Smooth muscle cell (in vitro differentiated cells): ENCODE measurements around the gene TMEM236. TPM values are rescaled to one million over a fixed set of nuclear protein-coding genes. Genes with fewer than 3 reads are reported as not detected.

Experiments used
- DNase-seq: peaks from one replicate; lab custom pipeline; 2025; ENCODE audit not compliant: unreplicated experiment; lab: John Stamatoyannopoulos, UW
- H2AFZ ChIP-seq: fragments of 200-600 bp; sonication (generic); 2 replicates; pipeline ENCODE4 v1.6.0; 2016; ENCODE audit warnings: antibody characterized with exemption, low read depth, mild to moderate bottlenecking
- H3F3A ChIP-seq: fragments of 200-600 bp; sonication (generic); 2 replicates; pipeline ENCODE4 v1.6.0; 2017; ENCODE audit warnings: antibody characterized with exemption, low read depth
- H3K27ac ChIP-seq: fragments of 200-600 bp; sonication (generic); 2 replicates; pipeline ENCODE4 v1.5.1; 2016; ENCODE audit warnings: low read depth, mild to moderate bottlenecking
- H3K27me3 ChIP-seq: fragments of 200-600 bp; sonication (generic); 2 replicates; pipeline ENCODE4 v1.6.1; 2016; ENCODE audit warnings: low read depth, mild to moderate bottlenecking
- H3K36me3 ChIP-seq: fragments of 200-600 bp; sonication (generic); 2 replicates; pipeline ENCODE4 v1.5.1; 2016; ENCODE audit warnings: low read depth
- H3K4me1 ChIP-seq: fragments of 200-600 bp; sonication (generic); 2 replicates; pipeline ENCODE4 v1.5.1; 2016; ENCODE audit warnings: low read depth
- H3K4me2 ChIP-seq: fragments of 200-600 bp; sonication (generic); 2 replicates; pipeline ENCODE4 v1.6.0; 2016; ENCODE audit warnings: mild to moderate bottlenecking
- H3K4me3 ChIP-seq: fragments of 200-600 bp; sonication (generic); 2 replicates; pipeline ENCODE4 v1.5.1; 2016; ENCODE audit warnings: mild to moderate bottlenecking
- H3K79me2 ChIP-seq: fragments of 200-600 bp; sonication (generic); 2 replicates; pipeline ENCODE4 v1.6.0; 2016; ENCODE audit warnings: low read depth, mild to moderate bottlenecking
- H3K9ac ChIP-seq: fragments of 200-600 bp; sonication (generic); 2 replicates; pipeline ENCODE4 v1.6.0; 2016; ENCODE audit warnings: low read depth
- H3K9me3 ChIP-seq: fragments of 200-600 bp; sonication (generic); replicated peaks from 2 replicates; pipeline ENCODE4 v1.5.1; 2016; ENCODE audit warnings: low read depth
- H4K20me1 ChIP-seq: fragments of 200-600 bp; sonication (generic); 2 replicates; pipeline ENCODE4 v1.6.0; 2016; ENCODE audit warnings: low read depth
- WGBS: methylation state at CpG from one replicate; pipeline ENCODE4 v1.1.7; 2016; ENCODE audit warnings: low lambda C conversion rate; 5-methylcytosine and 5-hydroxymethylcytosine counted together
- polyA plus RNA-seq: library from polyadenylated mRNA; unstranded; fragments of >200 nt; fragmentation: Nextera tagmentation; extraction: Ambion mirVana; gene quantifications from 2 replicates; pipeline ENCODE4 v1.2.1, GENCODE V29; 2016
- total RNA-seq: library from RNA; depleted of rRNA; stranded (reverse); fragments of >200 nt; gene quantifications from 2 replicates; pipeline ENCODE4 v1.2.3, GENCODE V29; 2014
- TF ChIP-seq, protein P1 (sequence below): fragments of 200-600 bp; sonication (generic); IDR thresholded peaks from 2 replicates; pipeline ENCODE4 v1.5.1; 2017; ENCODE audit warnings: borderline replicate concordance, mild to moderate bottlenecking, antibody characterized with exemption; ENCODE audit not compliant: insufficient read depth, poor library complexity, severe bottlenecking

TMEM236 gene
- total and polyA plus RNA-seq, 2 experiments from 2014 or later, result 0.09 TPM; not detected in 1

DNA sequence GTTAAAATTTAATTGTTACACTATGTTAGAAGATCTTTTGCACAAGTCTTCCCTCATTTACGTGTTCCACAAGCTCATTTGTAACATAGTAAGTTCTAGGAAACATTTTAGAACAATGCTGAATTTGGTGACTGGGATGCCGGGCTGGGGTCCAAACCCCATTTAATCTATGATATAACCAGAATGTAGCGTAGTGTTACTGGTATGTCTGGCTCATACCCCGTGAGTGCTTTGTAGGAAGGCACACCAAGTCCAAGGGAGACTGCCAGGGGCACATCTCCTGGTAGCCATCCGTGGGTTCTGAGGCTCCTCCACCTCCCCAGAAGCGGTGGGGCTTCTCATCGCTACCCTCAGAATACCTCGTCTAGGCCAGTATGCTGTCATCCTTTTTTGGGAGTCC, 21.3 kb upstream of the TMEM236 start:
- H3K27me3 ChIP-seq, result no peaks in the 10 kb centered on the region
- H3K79me2 ChIP-seq, result no peaks in the 10 kb centered on the region
- DNase-seq, result no peak
- no peaks in the 10 kb centered on the region for H3K4me1 ChIP-seq
- WGBS, result 95% methylated on average over 8 of the region's 8 CpGs
- no peak overlapping the region for H3K4me2 ChIP-seq
- H3K4me3 ChIP-seq, result no peak overlapping the region
- H2AFZ ChIP-seq, result no peak overlapping the region
- no peaks in the 10 kb centered on the region for H3K9me3 ChIP-seq
- H4K20me1 ChIP-seq, result no peaks in the 10 kb centered on the region
- H3K9ac ChIP-seq, result no peak overlapping the region
- no peak overlapping the region for H3K27ac ChIP-seq
- TF ChIP-seq, protein P1, sequence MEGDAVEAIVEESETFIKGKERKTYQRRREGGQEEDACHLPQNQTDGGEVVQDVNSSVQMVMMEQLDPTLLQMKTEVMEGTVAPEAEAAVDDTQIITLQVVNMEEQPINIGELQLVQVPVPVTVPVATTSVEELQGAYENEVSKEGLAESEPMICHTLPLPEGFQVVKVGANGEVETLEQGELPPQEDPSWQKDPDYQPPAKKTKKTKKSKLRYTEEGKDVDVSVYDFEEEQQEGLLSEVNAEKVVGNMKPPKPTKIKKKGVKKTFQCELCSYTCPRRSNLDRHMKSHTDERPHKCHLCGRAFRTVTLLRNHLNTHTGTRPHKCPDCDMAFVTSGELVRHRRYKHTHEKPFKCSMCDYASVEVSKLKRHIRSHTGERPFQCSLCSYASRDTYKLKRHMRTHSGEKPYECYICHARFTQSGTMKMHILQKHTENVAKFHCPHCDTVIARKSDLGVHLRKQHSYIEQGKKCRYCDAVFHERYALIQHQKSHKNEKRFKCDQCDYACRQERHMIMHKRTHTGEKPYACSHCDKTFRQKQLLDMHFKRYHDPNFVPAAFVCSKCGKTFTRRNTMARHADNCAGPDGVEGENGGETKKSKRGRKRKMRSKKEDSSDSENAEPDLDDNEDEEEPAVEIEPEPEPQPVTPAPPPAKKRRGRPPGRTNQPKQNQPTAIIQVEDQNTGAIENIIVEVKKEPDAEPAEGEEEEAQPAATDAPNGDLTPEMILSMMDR, result no peak
- no peaks in the 10 kb centered on the region for H3K36me3 ChIP-seq
- H3F3A ChIP-seq, result no peaks in the 10 kb centered on the region

DNA sequence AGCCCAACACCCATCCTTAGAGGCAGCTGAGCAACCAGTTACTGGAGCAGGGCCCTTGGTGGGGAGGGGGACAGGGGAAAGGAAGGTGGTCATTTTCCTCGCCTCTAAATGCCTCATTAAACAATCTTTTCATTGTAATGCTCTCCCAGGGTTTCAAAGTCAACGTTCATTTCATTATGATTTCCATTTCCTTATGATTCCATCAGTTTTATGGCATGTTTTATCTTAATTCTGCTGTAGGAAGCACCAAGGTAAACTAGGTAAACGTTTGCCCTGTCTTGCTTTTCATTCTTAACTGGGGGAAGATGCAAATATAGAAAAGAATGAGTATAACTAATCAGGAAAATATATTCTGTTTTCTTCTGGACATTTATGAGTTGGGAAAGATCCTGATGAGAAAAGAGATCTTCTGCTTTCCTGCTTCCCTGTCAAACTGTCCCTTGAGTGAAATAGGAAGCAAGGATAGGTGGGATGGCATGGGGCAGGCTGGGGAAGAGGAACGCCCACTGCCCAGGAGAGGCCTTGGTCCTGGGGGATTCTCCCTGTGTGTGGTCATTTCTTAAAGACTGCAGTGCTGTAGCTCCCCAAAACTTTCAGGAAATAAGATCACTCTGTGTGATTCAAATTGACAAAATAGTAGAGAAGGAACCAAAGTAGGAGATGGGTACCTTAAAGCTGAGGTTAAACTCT, 20.5 kb upstream of the TMEM236 start:
- H3K4me2 ChIP-seq, result no peak overlapping the region
- H3K9ac ChIP-seq, result no peak overlapping the region
- WGBS, result 92% methylated on average over 4 of the region's 4 CpGs
- DNase-seq, result no peak
- no peaks in the 10 kb centered on the region for H4K20me1 ChIP-seq
- H3F3A ChIP-seq, result no peaks in the 10 kb centered on the region
- H3K27ac ChIP-seq, result no peak overlapping the region
- no peaks in the 10 kb centered on the region for H3K4me1 ChIP-seq
- H3K36me3 ChIP-seq, result no peaks in the 10 kb centered on the region
- H3K79me2 ChIP-seq, result no peaks in the 10 kb centered on the region
- no peaks in the 10 kb centered on the region for H3K27me3 ChIP-seq
- H3K4me3 ChIP-seq, result no peak overlapping the region
- TF ChIP-seq, protein P1, result no peak
- no peaks in the 10 kb centered on the region for H3K9me3 ChIP-seq
- no peak overlapping the region for H2AFZ ChIP-seq

DNA sequence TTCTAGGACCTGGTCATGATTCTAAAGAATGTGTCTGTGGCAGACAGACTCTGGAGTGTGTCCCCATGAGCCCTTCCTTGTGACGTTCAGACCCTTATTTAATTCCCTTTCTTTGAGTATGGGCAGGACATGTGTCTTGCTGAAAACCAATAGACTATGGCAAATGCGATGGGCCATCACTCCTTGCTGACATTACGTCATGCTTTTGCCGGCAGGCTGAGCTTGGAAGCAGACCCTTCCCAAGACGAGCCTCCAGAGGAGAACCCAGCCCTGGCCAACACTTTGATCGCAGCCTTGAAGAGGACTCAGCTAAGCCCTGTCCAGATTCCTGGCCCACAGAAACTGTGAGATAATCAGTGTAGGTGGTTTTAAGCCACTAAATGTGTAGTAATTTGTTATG, 18.4 kb upstream of the TMEM236 start:
- 90% methylated on average over 6 of the region's 6 CpGs for whole genome bisulfite sequencing
- no peak for DNase-seq

More for the DNA sequence above, 18.4 kb upstream of the TMEM236 start:
- no peaks in the 10 kb centered on the region for H4K20me1 ChIP-seq
- no peak overlapping the region for H3K9ac ChIP-seq
- H2AFZ ChIP-seq, result no peak overlapping the region
- H3K4me2 ChIP-seq, result no peak overlapping the region
- no peak overlapping the region for H3K27ac ChIP-seq
- H3K4me3 ChIP-seq, result no peak overlapping the region
- no peaks in the 10 kb centered on the region for H3K27me3 ChIP-seq
- no peaks in the 10 kb centered on the region for H3F3A ChIP-seq
- no peaks in the 10 kb centered on the region for H3K4me1 ChIP-seq
- H3K9me3 ChIP-seq, result no peaks in the 10 kb centered on the region
- TF ChIP-seq, protein P1, result no peak
- H3K36me3 ChIP-seq, result no peaks in the 10 kb centered on the region
- no peaks in the 10 kb centered on the region for H3K79me2 ChIP-seq
